NCI-H1105 treated with DMSO at 0.1 percent for 48 hours (cell line): ENCODE data around the gene NEK6.

ENCODE experiments used
- DNase-seq: peaks from one replicate; lab custom pipeline; 2025; lab: John Stamatoyannopoulos, UW

The NEK6 gene

GRCh38 chr9:124376329-124376728 is 118.6 kb downstream of the NEK6 start:
- DNase-seq, result no peak

GRCh38 chr9:124377551-124378406 is 120.0 kb downstream of the NEK6 start:
- DNase-seq, result no peak

GRCh38 chr9:124381170-124381945 is 123.6 kb downstream of the NEK6 start:
- no peak for DNase-seq

GRCh38 chr9:124384210-124384609 is 126.5 kb downstream of the NEK6 start:
- DNase-seq, result no peak

GRCh38 chr9:124384846-124385245 is 127.1 kb downstream of the NEK6 start:
- DNase-seq, result peak; percentile 53

GRCh38 chr9:124385623-124386022 is 127.9 kb downstream of the NEK6 start:
- no peak for DNase-seq

- DNase-seq, result no peak
These were observed 128.5 kb downstream of the NEK6 start for GRCh38 chr9:124386201-124386600.

- DNase-seq, result no peak
These were observed 130.7 kb downstream of the NEK6 start for GRCh38 chr9:124388275-124389048.

- DNase-seq, result peak; percentile 27
These were observed 131.6 kb downstream of the NEK6 start for GRCh38 chr9:124389146-124389939.

GRCh38 chr9:124390794-124391658 is 133.3 kb downstream of the NEK6 start:
- no peak for DNase-seq

GRCh38 chr9:124392254-124392870 is 134.6 kb downstream of the NEK6 start:
- DNase-seq, result no peak

- DNase-seq, result peak; percentile 67
These were observed 135.2 kb downstream of the NEK6 start for GRCh38 chr9:124392871-124393460.

GRCh38 chr9:124394167-124394566 is 136.4 kb downstream of the NEK6 start:
- no peak for DNase-seq

GRCh38 chr9:124394596-124394995 is 136.8 kb downstream of the NEK6 start:
- no peak for DNase-seq

GRCh38 chr9:124395826-124396225 is 138.1 kb downstream of the NEK6 start:
- DNase-seq, result no peak

- no peak for DNase-seq
These were observed 140.6 kb downstream of the NEK6 start for GRCh38 chr9:124398191-124398935.

- DNase-seq, result no peak
These were observed 141.7 kb downstream of the NEK6 start for GRCh38 chr9:124399323-124399967.
